Neural progenitor cell (in vitro differentiated cells): ENCODE data around the gene APOD. TPM values are rescaled to one million over a fixed set of nuclear protein-coding genes. Genes with fewer than 3 reads are reported as not detected.

Experiments
- DNase-seq: peaks from one replicate; pipeline ENCODE4 v3.0.0-alpha.2; 2016; ENCODE audit warnings: low spot score
- H2AFZ ChIP-seq: fragments of 200-600 bp; sonication (generic); replicated peaks from 2 replicates; pipeline ENCODE4 v1.6.1; 2016; ENCODE audit warnings: antibody characterized with exemption
- H3F3A ChIP-seq: fragments of 200-600 bp; sonication (generic); 2 replicates; pipeline ENCODE4 v1.6.1; 2016; ENCODE audit warnings: antibody characterized with exemption, low read depth
- H3K27ac ChIP-seq: fragments of 200-600 bp; sonication (generic); 2 replicates; pipeline ENCODE4 v1.5.1; 2016; ENCODE audit warnings: mild to moderate bottlenecking
- H3K27me3 ChIP-seq: fragments of 200-600 bp; sonication (generic); 2 replicates; pipeline ENCODE4 v1.6.1; 2016; ENCODE audit warnings: mild to moderate bottlenecking, moderate library complexity
- H3K36me3 ChIP-seq: fragments of 200-600 bp; sonication (generic); 2 replicates; pipeline ENCODE4 v1.5.1; 2016
- H3K4me1 ChIP-seq: fragments of 200-600 bp; sonication (generic); 2 replicates; pipeline ENCODE4 v1.6.1; 2016; ENCODE audit warnings: mixed run types
- H3K4me2 ChIP-seq: fragments of 200-600 bp; sonication (generic); 2 replicates; pipeline ENCODE4 v1.6.1; 2016
- H3K4me3 ChIP-seq: fragments of 200-600 bp; sonication (generic); 2 replicates; pipeline ENCODE4 v1.5.1; 2016
- H3K79me2 ChIP-seq: fragments of 200-600 bp; sonication (generic); 2 replicates; pipeline ENCODE4 v1.6.1; 2016; ENCODE audit warnings: low read depth
- H3K9ac ChIP-seq: fragments of 200-600 bp; sonication (generic); 2 replicates; pipeline ENCODE4 v1.6.1; 2016
- H3K9me3 ChIP-seq: fragments of 200-600 bp; sonication (generic); 2 replicates; pipeline ENCODE4 v1.5.1; 2016; ENCODE audit warnings: low read depth
- H4K20me1 ChIP-seq: fragments of 200-600 bp; sonication (generic); 2 replicates; pipeline ENCODE4 v1.6.1; 2016; ENCODE audit warnings: low read depth
- H3K27ac Mint-ChIP-seq: 3 replicates; pipeline ENCODE4 v1.8.0; 2021; ENCODE audit warnings: mixed read lengths
- H3K27me3 Mint-ChIP-seq: 2 replicates; pipeline ENCODE4 v1.8.0; 2022; ENCODE audit warnings: low read depth, mild to moderate bottlenecking, inconsistent platforms, moderate library complexity, mixed read lengths; ENCODE audit not compliant: insufficient read depth
- H3K36me3 Mint-ChIP-seq: 3 replicates; pipeline ENCODE4 v1.8.0; 2021; ENCODE audit warnings: mixed read lengths
- H3K4me1 Mint-ChIP-seq: 3 replicates; pipeline ENCODE4 v1.8.0; 2021; ENCODE audit warnings: mixed read lengths
- H3K4me3 Mint-ChIP-seq: 3 replicates; pipeline ENCODE4 v1.8.0; 2021; ENCODE audit warnings: mild to moderate bottlenecking, moderate library complexity, mixed read lengths
- H3K9me3 Mint-ChIP-seq: 3 replicates; pipeline ENCODE4 v1.8.0; 2020; ENCODE audit warnings: mixed read lengths
- EZH2 ChIP-seq: fragments of 200-600 bp; sonication (generic); IDR thresholded peaks from 2 replicates; pipeline ENCODE4 v1.6.1; 2017; ENCODE audit warnings: antibody characterized with exemption, mild to moderate bottlenecking, moderate library complexity
- EZH2phosphoT487 ChIP-seq: fragments of 200-600 bp; sonication (generic); IDR thresholded peaks from 2 replicates; pipeline ENCODE4 v1.6.1; 2017; ENCODE audit warnings: antibody characterized with exemption
- total RNA-seq: library from RNA; depleted of rRNA; stranded (reverse); fragments of >200 nt; gene quantifications from 2 replicates; pipeline ENCODE4 v1.2.3, GENCODE V29; 2015; ENCODE audit warnings: low replicate concordance
- TF ChIP-seq, protein P1 (sequence below): fragments of 200-600 bp; sonication (generic); IDR thresholded peaks from 2 replicates; pipeline ENCODE4 v1.5.1; 2017; ENCODE audit warnings: antibody characterized with exemption, mild to moderate bottlenecking

Gene APOD
- total RNA-seq, 1 donor from 2014 or later = not detected

DNA sequence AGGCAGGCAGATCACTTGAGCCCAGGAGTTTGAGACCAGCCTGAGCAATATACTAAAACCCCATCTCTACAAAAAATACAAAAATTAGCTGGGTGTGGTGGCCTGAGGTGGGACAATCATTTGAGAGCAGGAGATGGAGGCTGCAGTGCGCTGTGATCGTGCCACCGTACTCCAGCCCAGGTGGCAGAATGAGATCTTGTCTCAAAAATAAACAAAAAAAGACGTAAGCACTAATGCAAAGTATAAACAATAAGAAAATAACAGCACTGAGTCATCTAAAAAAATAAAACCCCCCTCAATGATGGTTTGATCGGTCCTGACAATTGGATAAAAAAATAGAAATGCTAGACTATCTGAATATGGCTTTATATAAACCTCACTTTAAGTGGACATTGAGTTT lies 44.3 kb downstream of the APOD start:
- H3K79me2 ChIP-seq = peaks cover 83% of the 10 kb centered on the region
- Mint-ChIP-seq H3K9me3 (peaks cover 2% of the 10 kb centered on the region), H3K27me3 (peaks cover 3% of the 10 kb centered on the region), H3K4me3 (no peak overlapping the region), H3K27ac (no peak overlapping the region), H3K36me3 (peaks cover 8% of the 10 kb centered on the region), H3K4me1 (peaks cover 35% of the 10 kb centered on the region)
- H3K4me2 ChIP-seq = no peak overlapping the region
- H3K4me1 ChIP-seq = peaks cover 12% of the 10 kb centered on the region
- peaks cover 11% of the 10 kb centered on the region for H3K27me3 ChIP-seq
- no peak overlapping the region for H3K27ac ChIP-seq
- DNase-seq = no peak
- H4K20me1 ChIP-seq = peaks cover 30% of the 10 kb centered on the region
- no peaks in the 10 kb centered on the region for H3K36me3 ChIP-seq
- H3K9me3 ChIP-seq = no peaks in the 10 kb centered on the region
- H2AFZ ChIP-seq = no peak overlapping the region
- H3K4me3 ChIP-seq = no peak overlapping the region
- TF ChIP-seq EZH2 (no peak), EZH2phosphoT487 (no peak)
- TF ChIP-seq, protein P1, sequence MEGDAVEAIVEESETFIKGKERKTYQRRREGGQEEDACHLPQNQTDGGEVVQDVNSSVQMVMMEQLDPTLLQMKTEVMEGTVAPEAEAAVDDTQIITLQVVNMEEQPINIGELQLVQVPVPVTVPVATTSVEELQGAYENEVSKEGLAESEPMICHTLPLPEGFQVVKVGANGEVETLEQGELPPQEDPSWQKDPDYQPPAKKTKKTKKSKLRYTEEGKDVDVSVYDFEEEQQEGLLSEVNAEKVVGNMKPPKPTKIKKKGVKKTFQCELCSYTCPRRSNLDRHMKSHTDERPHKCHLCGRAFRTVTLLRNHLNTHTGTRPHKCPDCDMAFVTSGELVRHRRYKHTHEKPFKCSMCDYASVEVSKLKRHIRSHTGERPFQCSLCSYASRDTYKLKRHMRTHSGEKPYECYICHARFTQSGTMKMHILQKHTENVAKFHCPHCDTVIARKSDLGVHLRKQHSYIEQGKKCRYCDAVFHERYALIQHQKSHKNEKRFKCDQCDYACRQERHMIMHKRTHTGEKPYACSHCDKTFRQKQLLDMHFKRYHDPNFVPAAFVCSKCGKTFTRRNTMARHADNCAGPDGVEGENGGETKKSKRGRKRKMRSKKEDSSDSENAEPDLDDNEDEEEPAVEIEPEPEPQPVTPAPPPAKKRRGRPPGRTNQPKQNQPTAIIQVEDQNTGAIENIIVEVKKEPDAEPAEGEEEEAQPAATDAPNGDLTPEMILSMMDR = no peak
- H3K9ac ChIP-seq = no peak overlapping the region
- no peaks in the 10 kb centered on the region for H3F3A ChIP-seq

DNA sequence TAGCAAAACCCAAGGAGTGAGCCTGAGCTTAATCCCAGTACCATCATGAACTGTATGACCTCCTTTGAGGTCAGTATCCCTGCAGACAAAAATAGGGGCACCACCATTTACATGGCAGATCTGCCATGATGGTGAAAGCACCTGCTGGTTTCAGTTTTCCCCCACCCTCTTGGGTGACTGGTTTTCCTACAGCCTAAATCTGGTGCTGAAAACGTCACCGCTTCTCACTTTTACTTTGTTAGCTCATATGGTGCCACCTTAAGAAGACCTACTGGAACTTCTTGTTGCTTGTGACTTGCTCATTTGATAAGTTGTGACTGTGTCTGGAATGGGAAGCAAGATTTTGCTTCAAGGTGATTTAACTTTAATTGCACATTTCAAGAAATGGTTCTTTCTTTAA lies 45.7 kb downstream of the APOD start:
- Histone ChIP-seq H3K9ac (no peak overlapping the region), H3K4me1 (peaks cover 12% of the 10 kb centered on the region), H3K9me3 (no peaks in the 10 kb centered on the region), H3K4me2 (no peak overlapping the region), H3K4me3 (no peak overlapping the region), H2AFZ (no peak overlapping the region), H3K36me3 (no peaks in the 10 kb centered on the region), H3K79me2 (peaks cover 91% of the 10 kb centered on the region), H4K20me1 (peaks cover 30% of the 10 kb centered on the region), H3K27me3 (no peaks in the 10 kb centered on the region), H3F3A (no peaks in the 10 kb centered on the region), H3K27ac (no peak overlapping the region)
- Mint-ChIP-seq H3K27ac (no peak overlapping the region), H3K4me1 (peaks cover 25% of the 10 kb centered on the region), H3K27me3 (no peaks in the 10 kb centered on the region), H3K36me3 (peaks cover 8% of the 10 kb centered on the region), H3K4me3 (no peak overlapping the region), H3K9me3 (peaks cover 2% of the 10 kb centered on the region)
- TF ChIP-seq, protein P1 = no peak
- TF ChIP-seq EZH2phosphoT487 (no peak), EZH2 (no peak)
- no peak for DNase-seq

DNA sequence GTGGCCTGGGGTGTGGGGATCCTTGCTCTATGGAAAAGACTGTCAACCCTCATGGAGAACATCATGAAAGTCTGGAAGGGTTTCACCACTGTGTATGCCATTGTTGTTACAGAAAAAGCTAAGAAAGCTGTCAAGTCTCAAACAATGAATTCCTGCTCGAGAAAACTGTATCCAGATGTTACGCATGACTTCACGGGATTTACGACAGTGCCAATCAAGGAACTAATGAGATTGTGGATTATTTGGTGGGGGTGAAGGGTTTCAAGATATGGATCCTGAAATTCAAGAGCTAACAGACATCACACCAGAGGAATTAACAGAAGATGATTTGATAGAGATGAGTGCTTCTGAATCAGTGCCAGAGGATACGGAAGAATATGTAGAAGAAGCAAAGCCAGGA lies 48.4 kb downstream of the APOD start:
- H3K27ac ChIP-seq = no peak overlapping the region
- H3K27me3 ChIP-seq = no peaks in the 10 kb centered on the region
- no peaks in the 10 kb centered on the region for H3K36me3 ChIP-seq
- peaks cover 8% of the 10 kb centered on the region for H3K36me3 Mint-ChIP-seq
- TF ChIP-seq EZH2 (no peak), EZH2phosphoT487 (no peak)
- TF ChIP-seq, protein P1 = no peak
- no peak overlapping the region for H3K9ac ChIP-seq
- no peaks in the 10 kb centered on the region for H3F3A ChIP-seq
- H4K20me1 ChIP-seq = peaks cover 10% of the 10 kb centered on the region
- H3K4me1 Mint-ChIP-seq = peaks cover 7% of the 10 kb centered on the region
- no peak overlapping the region for H3K4me3 ChIP-seq
- no peaks in the 10 kb centered on the region for H3K27me3 Mint-ChIP-seq
- H2AFZ ChIP-seq = no peak overlapping the region
- peaks cover 82% of the 10 kb centered on the region for H3K79me2 ChIP-seq
- H3K27ac Mint-ChIP-seq = no peak overlapping the region
- no peak overlapping the region for H3K4me3 Mint-ChIP-seq
- no peak overlapping the region for H3K4me2 ChIP-seq
- no peaks in the 10 kb centered on the region for H3K9me3 ChIP-seq
- no peaks in the 10 kb centered on the region for H3K4me1 ChIP-seq
- H3K9me3 Mint-ChIP-seq = peaks cover 2% of the 10 kb centered on the region
- no peak for DNase-seq
